Colonic mucosa (tissue), 4 donors: ENCODE results near the gene CD109. TPM values are rescaled to one million over a fixed set of nuclear protein-coding genes. Genes with fewer than 3 reads are reported as not detected.
A peak's percentile ranks its signal among the peaks of the same experiment; 100 is the strongest.

ENCODE experiments used
- DNase-seq: peaks from one replicate; pipeline ENCODE4 v3.0.0-alpha.2; 2020
- H3K27ac ChIP-seq: fragments of 200-600 bp; one replicate; pipeline ENCODE4 v1.8.0; 2021
- H3K27me3 ChIP-seq: fragments of 200-600 bp; one replicate; pipeline ENCODE4 v1.8.0; 2021
- H3K36me3 ChIP-seq: fragments of 200-600 bp; one replicate; pipeline ENCODE4 v1.8.0; 2021
- H3K4me1 ChIP-seq: fragments of 200-600 bp; one replicate; pipeline ENCODE4 v1.8.0; 2021; ENCODE audit warnings: mild to moderate bottlenecking
- H3K4me3 ChIP-seq: fragments of 200-600 bp; one replicate; pipeline ENCODE4 v1.8.0; 2021
- H3K9ac ChIP-seq, 2 donors: one replicate each; pipeline ENCODE4 v1.7.0; 2013; ENCODE audit warnings: control low read depth in 2 of 2, low read depth in 2 of 2, low read length in 2 of 2
- H3K9me3 ChIP-seq: fragments of 200-600 bp; one replicate; pipeline ENCODE4 v1.8.0; 2021
- CTCF ChIP-seq: fragments of 200-600 bp; IDR thresholded peaks from one replicate; pipeline ENCODE4 v1.8.0; 2022; ENCODE audit warnings: antibody characterized with exemption, mild to moderate bottlenecking
- intact Hi-C: fragments of 100-400 bp; cut with DNase I; formaldehyde crosslinking; loops from one replicate; pipeline ENCODE4 v1.14.1; 2022
- total RNA-seq, 2 donors: library from RNA; stranded (reverse); fragmentation: NEBNext Ultra II Directional in 1 of 2; extraction: Animal tissue kit (Norgen Biotek cat#: 25700) in 1 of 2; gene quantifications; one replicate each; pipeline ENCODE4 v1.2.1, GENCODE V29; 2021
- donor health status: healthy.
- donor health status: DM: no; HTN: no; CAD: no.
- donor health status: DM: no; HTN: no; CAD: no.

CD109 gene
- total RNA-seq, 2 donors from 2014 or later: 1.1 to 4.5 TPM

- DNase-seq: no peak
- H3K27ac ChIP-seq: no peak overlapping the region
- no peak for TF ChIP-seq CTCF
These were observed 35.3 kb downstream of the CD109 start for GRCh38 chr6:73731285-73731684.

GRCh38 chr6:73732845-73733675 is 37.1 kb downstream of the CD109 start:
- intact Hi-C loops: loop anchor here (2.0 kb wide), 1 partner anchor 58 kb away; no protein-coding TSS in a partner anchor
- Histone ChIP-seq H3K9ac (no peak overlapping the region), H3K36me3 (no peaks in the 10 kb centered on the region), H3K4me1 (no peaks in the 10 kb centered on the region), H3K9me3 (no peaks in the 10 kb centered on the region), H3K27ac (no peak overlapping the region), H3K27me3 (no peaks in the 10 kb centered on the region), H3K4me3 (no peak overlapping the region)
- DNase-seq: peak; percentile 64
- TF ChIP-seq CTCF: peak; percentile 89

More at GRCh38 chr6:73731285-73731684, 35.3 kb downstream of the CD109 start:
- intact Hi-C loops: no loop called here
- Histone ChIP-seq H3K27me3 (no peaks in the 10 kb centered on the region), H3K4me3 (no peak overlapping the region), H3K9ac (no peak overlapping the region), H3K9me3 (no peaks in the 10 kb centered on the region), H3K36me3 (no peaks in the 10 kb centered on the region), H3K4me1 (no peaks in the 10 kb centered on the region)

GRCh38 chr6:73733791-73734190 is 37.8 kb downstream of the CD109 start:
- H3K9me3 ChIP-seq: no peaks in the 10 kb centered on the region
- H3K27ac ChIP-seq: no peak overlapping the region
- H3K9ac ChIP-seq: no peak overlapping the region
- H3K27me3 ChIP-seq: no peaks in the 10 kb centered on the region
- intact Hi-C loops: loop anchor here (2.0 kb wide), 1 partner anchor 59 kb away; no protein-coding TSS in a partner anchor
- no peak for DNase-seq
- TF ChIP-seq CTCF: no peak
- no peaks in the 10 kb centered on the region for H3K36me3 ChIP-seq
- no peaks in the 10 kb centered on the region for H3K4me1 ChIP-seq
- no peak overlapping the region for H3K4me3 ChIP-seq

DNA sequence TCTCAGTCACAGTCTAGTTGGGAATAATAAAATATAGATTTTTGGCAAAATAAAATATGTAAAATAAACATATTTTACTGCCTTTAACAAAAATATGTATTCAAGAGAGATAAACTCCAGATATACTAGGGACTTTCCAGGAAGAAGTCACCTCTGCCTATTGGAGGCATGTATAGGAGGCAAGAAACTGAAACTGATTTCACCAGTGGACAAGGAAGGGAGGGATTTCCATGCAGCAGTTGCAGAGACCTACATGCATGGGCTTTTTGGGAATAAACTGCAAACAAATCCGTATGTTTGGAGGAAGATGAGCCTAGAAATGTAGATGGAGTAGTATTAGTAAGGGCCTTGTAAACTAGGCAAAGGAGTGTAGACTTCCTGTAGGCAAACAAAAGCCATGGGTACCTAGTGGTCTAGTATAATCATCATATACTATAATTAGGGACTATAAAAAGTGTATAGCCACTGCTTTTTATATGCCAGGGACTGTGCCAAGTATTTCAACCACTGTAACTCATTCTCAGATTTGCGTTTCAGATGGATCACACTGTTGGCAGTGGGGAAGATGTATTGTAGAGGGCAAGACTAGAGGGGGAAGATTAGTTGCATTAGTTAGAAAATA is 38.9 kb downstream of the CD109 start:
- H3K9ac ChIP-seq: no peak overlapping the region
- no peak overlapping the region for H3K27ac ChIP-seq
- no peaks in the 10 kb centered on the region for H3K9me3 ChIP-seq
- H3K4me3 ChIP-seq: no peak overlapping the region
- intact Hi-C loops: no loop called here
- DNase-seq: no peak
- H3K36me3 ChIP-seq: no peaks in the 10 kb centered on the region
- no peak for TF ChIP-seq CTCF
- no peaks in the 10 kb centered on the region for H3K27me3 ChIP-seq
- no peaks in the 10 kb centered on the region for H3K4me1 ChIP-seq

- no peak overlapping the region for H3K9ac ChIP-seq
- DNase-seq: no peak
- TF ChIP-seq CTCF: no peak
- no peaks in the 10 kb centered on the region for H3K4me1 ChIP-seq
- H3K36me3 ChIP-seq: no peaks in the 10 kb centered on the region
- intact Hi-C loops: no loop called here
- no peaks in the 10 kb centered on the region for H3K9me3 ChIP-seq
- H3K4me3 ChIP-seq: no peak overlapping the region
- H3K27ac ChIP-seq: no peak overlapping the region
- no peaks in the 10 kb centered on the region for H3K27me3 ChIP-seq
These were observed 42.5 kb downstream of the CD109 start for GRCh38 chr6:73738367-73739028.
